ENCODE data around the gene SFN.

DNA sequence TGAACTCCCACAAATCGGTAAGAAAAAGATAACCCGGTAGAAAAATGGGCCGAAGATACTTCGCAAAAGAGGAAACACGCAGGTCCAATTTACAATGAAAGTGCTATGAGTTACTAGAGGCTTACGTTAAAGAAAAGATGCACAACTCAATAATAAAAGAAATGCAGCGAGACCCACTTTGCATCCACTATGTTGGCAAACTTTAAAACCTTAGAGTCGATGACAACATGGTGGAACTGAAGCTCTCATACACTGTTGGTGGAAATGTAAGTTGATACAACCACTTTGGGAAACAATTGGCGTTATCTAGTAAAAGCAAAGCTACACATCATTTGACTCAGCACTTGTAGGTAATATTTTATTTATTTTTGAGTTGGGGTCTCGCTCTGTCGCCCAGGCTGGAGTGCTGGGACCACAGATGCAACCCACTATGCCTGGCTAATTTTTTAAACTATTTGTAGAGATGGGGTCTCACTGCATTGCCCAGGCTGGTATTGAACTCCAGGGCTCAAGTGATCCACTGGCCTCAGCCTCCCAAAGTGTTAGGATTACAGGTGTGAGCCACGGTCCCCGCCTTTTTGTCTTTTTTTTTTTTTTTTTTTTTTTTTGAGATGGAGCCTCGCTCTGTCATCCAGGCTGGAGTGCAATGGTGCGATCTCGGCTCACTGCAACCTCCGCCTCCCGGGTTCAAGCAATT is 38.0 kb downstream of the SFN start:
- TF ChIP-seq, protein P1, sequence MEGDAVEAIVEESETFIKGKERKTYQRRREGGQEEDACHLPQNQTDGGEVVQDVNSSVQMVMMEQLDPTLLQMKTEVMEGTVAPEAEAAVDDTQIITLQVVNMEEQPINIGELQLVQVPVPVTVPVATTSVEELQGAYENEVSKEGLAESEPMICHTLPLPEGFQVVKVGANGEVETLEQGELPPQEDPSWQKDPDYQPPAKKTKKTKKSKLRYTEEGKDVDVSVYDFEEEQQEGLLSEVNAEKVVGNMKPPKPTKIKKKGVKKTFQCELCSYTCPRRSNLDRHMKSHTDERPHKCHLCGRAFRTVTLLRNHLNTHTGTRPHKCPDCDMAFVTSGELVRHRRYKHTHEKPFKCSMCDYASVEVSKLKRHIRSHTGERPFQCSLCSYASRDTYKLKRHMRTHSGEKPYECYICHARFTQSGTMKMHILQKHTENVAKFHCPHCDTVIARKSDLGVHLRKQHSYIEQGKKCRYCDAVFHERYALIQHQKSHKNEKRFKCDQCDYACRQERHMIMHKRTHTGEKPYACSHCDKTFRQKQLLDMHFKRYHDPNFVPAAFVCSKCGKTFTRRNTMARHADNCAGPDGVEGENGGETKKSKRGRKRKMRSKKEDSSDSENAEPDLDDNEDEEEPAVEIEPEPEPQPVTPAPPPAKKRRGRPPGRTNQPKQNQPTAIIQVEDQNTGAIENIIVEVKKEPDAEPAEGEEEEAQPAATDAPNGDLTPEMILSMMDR (IDR thresholded peaks at IDR 0.05; ENCODE audit: low read depth, low read length, poor library complexity, severe bottlenecking), result no peak
- TF ChIP-seq EZH2phosphoT487 (IDR thresholded peaks at IDR 0.05; ENCODE audit: borderline replicate concordance, low read length), result no peak

Measured in DOHH2 (cell line).